NCI-H2171 (cell line): Measurements from ENCODE around the gene LIFR.
"Not testable (repeated sequence)": the region's sequence is repeated elsewhere in the genome, so short reads cannot be mapped to it uniquely, and the experiment has no call there.

Experiments
- DNase-seq: peaks from one replicate; lab custom pipeline; 2025; lab: John Stamatoyannopoulos, UW

The LIFR gene

GRCh38 chr5:38556599-38557307, at the start of gene LIFR:
TSS of gene LIFR (minus strand) at chr5:38556646. CDS start at chr5:38530647, 25,999 bp downstream.
- peak; percentile 94 for DNase-seq

- no peak for DNase-seq
These were observed 49.2 kb upstream of the LIFR start for GRCh38 chr5:38605610-38606009.

- DNase-seq = no peak
These were observed 47.2 kb upstream of the LIFR start for GRCh38 chr5:38603691-38604090.

- no peak for DNase-seq
These were observed 46.2 kb upstream of the LIFR start for GRCh38 chr5:38602641-38603040.

- DNase-seq = no peak
These were observed 45.4 kb upstream of the LIFR start for GRCh38 chr5:38601863-38602298.

GRCh38 chr5:38601133-38601862, 44.9 kb upstream of the LIFR start:
- DNase-seq = no peak

- DNase-seq = no peak
These were observed 44.0 kb upstream of the LIFR start for GRCh38 chr5:38600329-38601045.

- DNase-seq = not testable (repeated sequence)
These were observed 43.3 kb upstream of the LIFR start for GRCh38 chr5:38599751-38600150.

GRCh38 chr5:38598994-38599617, 42.7 kb upstream of the LIFR start:
- no peak for DNase-seq

GRCh38 chr5:38598296-38598993, 42.0 kb upstream of the LIFR start:
- DNase-seq = no peak

GRCh38 chr5:38596981-38597380, 40.5 kb upstream of the LIFR start:
- no peak for DNase-seq

GRCh38 chr5:38595132-38595745, 38.8 kb upstream of the LIFR start:
- DNase-seq = no peak

- DNase-seq = no peak
These were observed 37.5 kb upstream of the LIFR start for GRCh38 chr5:38593959-38594358.

GRCh38 chr5:38591523-38591849, 35.0 kb upstream of the LIFR start:
- no peak for DNase-seq

GRCh38 chr5:38590838-38591522, 34.5 kb upstream of the LIFR start:
- no peak for DNase-seq

- DNase-seq = no peak
These were observed 33.2 kb upstream of the LIFR start for GRCh38 chr5:38589629-38590028.

GRCh38 chr5:38585816-38586215, 29.4 kb upstream of the LIFR start:
- no peak for DNase-seq

GRCh38 chr5:38583500-38583899, 27.1 kb upstream of the LIFR start:
- DNase-seq = no peak

- DNase-seq = no peak
These were observed 26.5 kb upstream of the LIFR start for GRCh38 chr5:38582975-38583319.

- no peak for DNase-seq
These were observed 26.0 kb upstream of the LIFR start for GRCh38 chr5:38582293-38582974.
